Activated naive CD8-positive, alpha-beta T cell treated with anti-CD3 and anti-CD28 coated beads, Interleukin-2, amount 10 ng/mL, durations not matched to agents 7 days and 5 days (primary cell): Measurements from ENCODE around the gene SLX1A. TPM values are rescaled to one million over a fixed set of nuclear protein-coding genes. Genes with fewer than 3 reads are reported as not detected.
"Not testable (repeated sequence)": the region's sequence is repeated elsewhere in the genome, so short reads cannot be mapped to it uniquely, and the experiment has no call there.

Experiments
- ATAC-seq: fragments of 150-1000 bp; cut with Tn5 transposase; one replicate; pipeline ENCODE4 v1.10.0; 2021; ENCODE audit warnings: low read depth, moderate library complexity
- POLR2A ChIA-PET: fragments of 350-600 bp; sonication (Branson Sonifier 250); formaldehyde crosslinking; loops from one replicate; lab custom pipeline; 2021; ENCODE audit warnings: antibody characterized with exemption; lab: Charles Lee
- DNase-seq: peaks from one replicate; pipeline ENCODE4 v3.0.0; 2021
- H3K27ac Mint-ChIP-seq: one replicate; pipeline ENCODE4 v1.8.0; 2022; ENCODE audit warnings: mild to moderate bottlenecking, mixed read lengths
- H3K27me3 Mint-ChIP-seq: one replicate; pipeline ENCODE4 v1.8.0; 2022; ENCODE audit warnings: mild to moderate bottlenecking, moderate library complexity, mixed read lengths
- H3K36me3 Mint-ChIP-seq: one replicate; pipeline ENCODE4 v1.8.0; 2021; ENCODE audit warnings: mild to moderate bottlenecking, mixed read lengths
- H3K4me1 Mint-ChIP-seq: one replicate; pipeline ENCODE4 v1.8.0; 2021; ENCODE audit warnings: mixed read lengths
- H3K4me3 Mint-ChIP-seq: one replicate; pipeline ENCODE4 v1.8.0; 2022; ENCODE audit warnings: mild to moderate bottlenecking, moderate library complexity, mixed read lengths
- H3K9me3 Mint-ChIP-seq: one replicate; pipeline ENCODE4 v1.8.0; 2021; ENCODE audit warnings: mixed read lengths
- total RNA-seq, 2 experiments: library from RNA; stranded (reverse); gene quantifications; one replicate each; pipeline ENCODE4 v1.2.3, GENCODE V29; 2021

Gene SLX1A
- total RNA-seq, 2 experiments from 2014 or later: 59.7 to 121 TPM

DNA sequence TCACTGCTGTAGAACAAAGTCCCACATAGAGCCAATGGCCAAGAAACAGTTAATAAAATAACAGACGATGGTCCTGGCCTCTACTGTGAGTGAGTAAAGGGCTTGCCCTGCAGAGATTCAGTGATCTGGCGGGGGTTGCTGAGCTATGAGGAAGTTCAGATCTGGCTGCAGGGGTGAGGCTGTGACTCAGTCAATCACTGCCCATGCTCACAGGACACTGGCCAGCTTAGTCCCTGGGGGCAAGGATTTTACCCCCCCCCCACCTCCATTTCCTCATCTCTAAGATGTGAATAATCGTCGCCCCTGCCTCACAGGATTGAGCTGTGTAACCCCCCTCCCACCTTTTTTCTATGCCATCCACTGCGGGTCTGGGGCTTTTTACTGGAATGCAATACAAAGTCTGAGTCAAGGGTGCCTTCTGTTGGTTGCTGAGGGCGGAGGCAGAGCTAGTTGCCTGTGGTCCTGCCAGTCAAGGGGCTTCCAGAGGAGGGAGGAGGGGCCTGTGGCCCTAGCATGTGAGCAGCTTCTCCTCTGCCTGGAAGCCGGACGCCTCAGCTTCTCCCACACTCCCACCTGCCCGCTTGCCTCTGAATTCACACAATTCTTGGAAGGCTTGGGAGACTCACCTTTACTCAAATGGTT, 13.5 kb downstream of the SLX1A start:
- DNase-seq, POLR2A ChIA-PET: not testable (repeated sequence)

DNA sequence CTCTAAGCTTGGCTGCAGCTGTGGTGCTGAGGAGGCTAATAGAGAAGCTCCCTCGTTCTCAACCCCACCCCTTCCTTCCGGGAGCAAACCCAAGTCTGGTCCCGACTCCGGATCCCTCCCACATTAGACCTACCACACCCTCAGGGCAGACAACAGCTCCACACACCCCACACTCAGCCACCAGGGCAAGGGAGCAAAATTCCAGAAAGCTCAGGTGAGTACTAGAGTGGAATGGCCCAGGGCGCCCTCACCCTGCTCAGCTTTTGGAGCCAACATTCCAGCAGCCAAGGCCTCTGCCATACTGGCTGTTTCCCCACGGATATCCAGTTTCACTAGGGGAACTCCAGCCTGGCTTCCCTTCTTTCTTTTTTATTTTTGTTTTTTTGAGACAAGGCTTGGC, 15.4 kb downstream of the SLX1A start:
- POLR2A ChIA-PET, H3K27me3 Mint-ChIP-seq, H3K4me3 Mint-ChIP-seq, ATAC-seq, H3K4me1 Mint-ChIP-seq, H3K27ac Mint-ChIP-seq, H3K36me3 Mint-ChIP-seq, DNase-seq, H3K9me3 Mint-ChIP-seq: not testable (repeated sequence)

More for the DNA sequence above, 13.5 kb downstream of the SLX1A start:
- not testable (repeated sequence) for H3K36me3 Mint-ChIP-seq, H3K4me1 Mint-ChIP-seq, ATAC-seq, H3K27me3 Mint-ChIP-seq, H3K27ac Mint-ChIP-seq, H3K9me3 Mint-ChIP-seq, H3K4me3 Mint-ChIP-seq

DNA sequence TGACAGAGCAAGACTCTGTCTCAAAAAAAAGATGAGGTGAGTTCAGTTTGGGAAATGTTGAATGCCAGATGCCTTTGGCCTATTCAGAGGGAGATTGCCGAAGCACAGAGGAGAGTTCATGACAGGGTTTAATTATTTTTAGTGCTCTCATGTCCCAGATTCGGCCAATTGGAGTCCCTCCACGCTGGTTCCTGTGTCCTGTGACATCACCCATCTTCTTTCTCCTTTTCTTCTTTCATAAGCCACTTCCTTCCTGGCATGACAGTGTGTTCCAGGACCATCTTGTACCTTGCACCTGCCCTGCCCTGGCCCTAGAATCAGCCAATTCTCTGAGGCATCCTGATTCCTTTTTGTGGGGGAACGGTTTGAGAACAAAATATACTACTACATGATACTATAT, 17.7 kb downstream of the SLX1A start:
- H3K4me3 Mint-ChIP-seq, H3K9me3 Mint-ChIP-seq, H3K36me3 Mint-ChIP-seq, H3K4me1 Mint-ChIP-seq, H3K27me3 Mint-ChIP-seq, DNase-seq, H3K27ac Mint-ChIP-seq, POLR2A ChIA-PET: not testable (repeated sequence)
- peak; percentile 86 for ATAC-seq

DNA sequence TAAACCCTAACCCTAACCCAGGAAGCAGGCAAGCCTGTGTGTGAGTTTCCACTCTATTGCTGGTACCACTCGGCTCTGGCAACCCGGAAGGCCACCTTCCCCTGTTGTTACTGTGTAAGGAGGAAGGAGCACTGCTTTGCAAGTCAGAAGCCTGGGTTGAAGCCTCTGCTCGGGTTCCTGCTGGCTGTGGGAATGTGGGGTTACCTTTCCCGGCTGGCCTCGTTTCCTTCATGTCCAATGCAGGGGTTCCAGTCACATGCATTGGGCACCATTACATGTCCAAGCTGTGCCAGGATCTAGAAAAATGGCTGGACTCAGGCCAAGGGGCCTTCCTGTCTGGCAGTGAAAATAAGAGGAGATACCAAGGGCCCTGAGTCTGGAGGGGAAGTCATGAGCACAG, 23.4 kb downstream of the SLX1A start:
- ATAC-seq, H3K9me3 Mint-ChIP-seq, DNase-seq, H3K4me1 Mint-ChIP-seq, H3K4me3 Mint-ChIP-seq, H3K27ac Mint-ChIP-seq, POLR2A ChIA-PET, H3K27me3 Mint-ChIP-seq, H3K36me3 Mint-ChIP-seq: not testable (repeated sequence)

Other genes with a start within 250 kb of the SLX1A start
- 10 to 100 TPM; 67.8 to 74.5 TPM for gene TMEM219, start 231.8 kb upstream of the SLX1A start, total RNA-seq
- gene TAOK2, start 220.0 kb upstream of the SLX1A start, total RNA-seq: 10 to 100 TPM; 51.6 to 53.4 TPM
- gene HIRIP3, start 198.3 kb upstream of the SLX1A start, total RNA-seq: 10 to 100 TPM; 35.1 to 37.3 TPM
- gene INO80E, start 197.6 kb upstream of the SLX1A start, total RNA-seq: 100 to 1,000 TPM; 113 to 118 TPM
- gene DOC2A, start 182.8 kb upstream of the SLX1A start, total RNA-seq: not detected
- not detected for gene C16orf92, start 170.7 kb upstream of the SLX1A start, total RNA-seq
- 1 to 10 TPM; 3.9 to 5.5 TPM for gene TLCD3B, start 162.6 kb upstream of the SLX1A start, total RNA-seq
- 1,000 to 10,000 TPM; 1,486 to 1,632 TPM for gene ALDOA, start 128.1 kb upstream of the SLX1A start, total RNA-seq
- gene PPP4C, start 117.9 kb upstream of the SLX1A start, total RNA-seq: 100 to 1,000 TPM; 123 to 133 TPM
- gene TBX6, start 102.0 kb upstream of the SLX1A start, total RNA-seq: 1 to 10 TPM; 2.4 to 3.0 TPM
- gene YPEL3, start 97.7 kb upstream of the SLX1A start, total RNA-seq: 100 to 1,000 TPM; 135 to 139 TPM
- gene GDPD3, start 80.3 kb upstream of the SLX1A start, total RNA-seq: 10 to 100 TPM; 14.3 to 18.6 TPM
- gene MAPK3, start 70.7 kb upstream of the SLX1A start, total RNA-seq: 10 to 100 TPM; 77.6 to 81.4 TPM
- 1,000 to 10,000 TPM; 1,426 to 1,488 TPM for gene CORO1A, start 10.3 kb upstream of the SLX1A start, total RNA-seq
- gene BOLA2B, start 209 bp upstream of the SLX1A start, total RNA-seq: 100 to 1,000 TPM; 122 to 145 TPM
- gene SULT1A3, start 5.4 kb downstream of the SLX1A start, total RNA-seq: 10 to 100 TPM; 31.8 to 32.3 TPM
- gene NPIPB13, start 54.6 kb downstream of the SLX1A start, total RNA-seq: 10 to 100 TPM; 19.0 to 30.7 TPM
- gene CD2BP2, start 161.4 kb downstream of the SLX1A start, total RNA-seq: 10 to 100 TPM; 71.3 to 72.5 TPM
- 10 to 100 TPM; 63.6 to 69.8 TPM for gene TBC1D10B, start 176.6 kb downstream of the SLX1A start, total RNA-seq
- 1 to 10 TPM in 1 of 2 experiments, not detected in 1; 1.7 TPM for gene MYL11, start 180.9 kb downstream of the SLX1A start, total RNA-seq
- 100 to 1,000 TPM; 293 to 318 TPM for gene SEPTIN1, start 188.7 kb downstream of the SLX1A start, total RNA-seq
- 10 to 100 TPM; 14.4 to 15.5 TPM for gene ZNF48, start 201.5 kb downstream of the SLX1A start, total RNA-seq
- 1 to 10 TPM; 4.8 to 5.6 TPM for gene ZNF771, start 213.7 kb downstream of the SLX1A start, total RNA-seq
- gene DCTPP1, start 236.2 kb downstream of the SLX1A start, total RNA-seq: 10 to 100 TPM; 52.2 to 52.8 TPM